NT2/D1 (cell line): ENCODE results near the gene PTPN1.

Source experiments
- DNase-seq: peaks from one replicate; pipeline ENCODE4 v3.0.0-alpha.2; 2011; ENCODE audit warnings: low read depth, low spot score
- H3K27me3 ChIP-seq: 2 replicates; pipeline ENCODE4 v1.6.0; 2011; ENCODE audit warnings: mild to moderate bottlenecking; ENCODE audit not compliant: insufficient read length, insufficient read depth
- H3K36me3 ChIP-seq: 2 replicates; pipeline ENCODE4 v1.6.1; 2011; ENCODE audit warnings: mild to moderate bottlenecking, low read length, mixed read lengths; ENCODE audit not compliant: insufficient read depth, insufficient read length
- H3K4me1 ChIP-seq: 2 replicates; pipeline ENCODE4 v1.5.1; 2011; ENCODE audit not compliant: insufficient read depth, insufficient read length
- H3K4me3 ChIP-seq: 2 replicates; pipeline ENCODE4 v1.5.1; 2011; ENCODE audit warnings: low read depth; ENCODE audit not compliant: insufficient read length
- H3K9ac ChIP-seq: 2 replicates; pipeline ENCODE4 v1.6.0; 2011; ENCODE audit warnings: low read depth; ENCODE audit not compliant: insufficient read length
- H3K9me3 ChIP-seq: 2 replicates; pipeline ENCODE4 v1.5.1; 2011; ENCODE audit warnings: mild to moderate bottlenecking, low read length; ENCODE audit not compliant: insufficient read depth
- SUZ12 ChIP-seq: IDR thresholded peaks from 2 replicates; pipeline ENCODE4 v1.6.1; 2011; ENCODE audit not compliant: insufficient read length, insufficient read depth; ENCODE audit errors: extremely low read depth
- YY1 ChIP-seq: IDR thresholded peaks from 2 replicates; pipeline ENCODE4 v1.6.1; 2011; ENCODE audit not compliant: insufficient read length, insufficient read depth
- ZNF274 ChIP-seq: IDR thresholded peaks from 2 replicates; pipeline ENCODE4 v1.6.1; 2011; ENCODE audit warnings: mild to moderate bottlenecking, low read depth, low read length

PTPN1 gene

GRCh38 chr20:50510706-50511542 lies 741 bp downstream of the PTPN1 start:
- Histone ChIP-seq H3K36me3 (peaks cover 12% of the 10 kb centered on the region), H3K9ac (peak overlapping the region; percentile 98), H3K4me1 (peaks cover 4% of the 10 kb centered on the region), H3K27me3 (no peaks in the 10 kb centered on the region), H3K9me3 (no peaks in the 10 kb centered on the region), H3K4me3 (peak overlapping the region; percentile 84)
- DNase-seq = no peak
- TF ChIP-seq ZNF274 = no peak
- TF ChIP-seq SUZ12 = no peak
- TF ChIP-seq YY1 = no peak

GRCh38 chr20:50512323-50512722 lies 2.1 kb downstream of the PTPN1 start:
- TF ChIP-seq ZNF274 = no peak
- no peak overlapping the region for H3K9ac ChIP-seq
- no peak for DNase-seq
- no peaks in the 10 kb centered on the region for H3K27me3 ChIP-seq
- peaks cover 4% of the 10 kb centered on the region for H3K4me1 ChIP-seq
- H3K9me3 ChIP-seq = no peaks in the 10 kb centered on the region
- no peak overlapping the region for H3K4me3 ChIP-seq
- peaks cover 12% of the 10 kb centered on the region for H3K36me3 ChIP-seq

GRCh38 chr20:50513169-50514034 lies 3.2 kb downstream of the PTPN1 start:
- no peak for DNase-seq
- no peaks in the 10 kb centered on the region for H3K9me3 ChIP-seq
- peaks cover 4% of the 10 kb centered on the region for H3K4me1 ChIP-seq
- H3K36me3 ChIP-seq = peaks cover 12% of the 10 kb centered on the region
- H3K4me3 ChIP-seq = no peak overlapping the region
- TF ChIP-seq SUZ12 (no peak), ZNF274 (no peak), YY1 (no peak)
- H3K27me3 ChIP-seq = no peaks in the 10 kb centered on the region
- no peak overlapping the region for H3K9ac ChIP-seq

DNA sequence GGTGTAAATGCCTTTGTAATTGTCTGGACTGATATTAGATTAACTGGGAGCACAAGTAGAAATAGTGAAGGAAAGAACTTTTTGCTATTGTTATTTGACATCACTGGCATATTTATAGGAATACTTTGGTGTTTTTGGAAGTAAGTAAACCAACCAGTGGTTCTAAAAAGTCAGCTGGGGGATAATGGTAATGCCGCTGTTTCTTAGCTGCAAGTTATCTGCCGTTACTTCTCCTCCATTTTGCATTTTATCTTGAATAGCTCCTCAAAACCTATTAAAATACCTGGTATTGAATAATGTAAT lies 3.8 kb downstream of the PTPN1 start:
- Histone ChIP-seq H3K4me1 (peaks cover 4% of the 10 kb centered on the region), H3K4me3 (no peak overlapping the region), H3K9ac (no peak overlapping the region), H3K27me3 (no peaks in the 10 kb centered on the region), H3K36me3 (peaks cover 12% of the 10 kb centered on the region), H3K9me3 (no peaks in the 10 kb centered on the region)
- TF ChIP-seq SUZ12 (no peak), YY1 (no peak)
- no peak for DNase-seq

DNA sequence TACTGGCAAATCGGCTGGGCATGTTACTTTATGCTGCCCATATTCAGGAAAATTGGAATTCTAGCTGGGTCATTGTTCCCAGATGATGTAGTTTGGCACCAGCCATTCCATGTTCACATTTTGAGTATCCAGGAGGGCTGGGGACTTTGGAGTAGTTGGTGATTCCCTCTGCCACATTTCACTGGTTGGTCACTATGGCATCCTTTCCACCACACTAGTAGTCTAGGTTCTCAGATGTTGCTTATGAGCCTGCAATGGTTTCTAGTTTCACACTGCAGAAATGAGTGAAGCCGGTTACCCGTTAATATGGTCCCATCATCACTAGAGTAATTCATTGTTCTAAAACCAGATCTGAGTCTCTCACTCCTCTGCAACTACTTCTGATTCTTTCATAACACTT lies 4.6 kb downstream of the PTPN1 start:
- no peak overlapping the region for H3K9ac ChIP-seq
- no peak for TF ChIP-seq YY1
- TF ChIP-seq SUZ12 = no peak
- TF ChIP-seq ZNF274 = no peak
- DNase-seq = no peak
- H3K36me3 ChIP-seq = peaks cover 12% of the 10 kb centered on the region
- peaks cover 4% of the 10 kb centered on the region for H3K4me1 ChIP-seq
- H3K9me3 ChIP-seq = no peaks in the 10 kb centered on the region
- no peaks in the 10 kb centered on the region for H3K27me3 ChIP-seq
- H3K4me3 ChIP-seq = no peak overlapping the region

DNA sequence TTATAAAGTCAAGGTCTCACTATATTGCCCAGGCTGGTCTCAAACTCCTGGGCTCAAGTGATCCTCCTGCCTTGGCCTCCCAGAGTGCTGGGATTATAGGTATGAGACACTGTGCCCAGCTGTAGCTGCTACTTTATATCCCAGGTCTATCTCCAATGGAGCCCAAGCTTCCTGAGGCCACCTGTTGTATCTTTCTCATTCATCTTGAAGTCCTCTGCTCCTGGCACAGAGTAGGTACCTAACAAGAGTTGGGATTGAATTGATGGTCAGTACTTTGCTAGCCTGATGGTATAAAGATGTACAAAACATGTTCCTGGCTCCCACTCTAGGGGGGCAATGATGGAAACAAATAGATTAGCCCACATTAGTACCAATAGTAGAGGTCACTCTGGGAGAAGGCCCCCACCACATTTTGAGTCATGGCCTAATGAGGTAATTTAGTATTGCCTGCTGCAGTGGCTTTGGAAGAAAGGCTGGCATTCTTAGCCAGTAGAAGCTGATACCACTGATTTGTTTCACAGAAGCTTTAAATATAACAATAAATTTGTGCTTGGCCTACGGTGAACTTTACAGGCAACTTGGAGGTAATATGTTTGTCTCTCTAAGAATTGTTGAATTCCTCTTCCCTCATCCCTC lies 5.4 kb downstream of the PTPN1 start:
- no peaks in the 10 kb centered on the region for H3K27me3 ChIP-seq
- H3K9me3 ChIP-seq = no peaks in the 10 kb centered on the region
- H3K36me3 ChIP-seq = peaks cover 12% of the 10 kb centered on the region
- TF ChIP-seq ZNF274 = no peak
- TF ChIP-seq SUZ12 = no peak
- TF ChIP-seq YY1 = no peak
- DNase-seq = no peak
- H3K4me1 ChIP-seq = peaks cover 4% of the 10 kb centered on the region
- H3K4me3 ChIP-seq = no peak overlapping the region
- no peak overlapping the region for H3K9ac ChIP-seq

GRCh38 chr20:50516180-50516934 lies 6.2 kb downstream of the PTPN1 start:
- Histone ChIP-seq H3K36me3 (peaks cover 9% of the 10 kb centered on the region), H3K27me3 (no peaks in the 10 kb centered on the region), H3K4me3 (no peak overlapping the region), H3K9me3 (no peaks in the 10 kb centered on the region), H3K9ac (no peak overlapping the region), H3K4me1 (peaks cover 2% of the 10 kb centered on the region)
- no peak for DNase-seq
- TF ChIP-seq YY1 (no peak), ZNF274 (no peak), SUZ12 (no peak)
